LoVo (cell line): ENCODE data around the gene SPINT1.

ENCODE experiments used
- DNase-seq: peaks from one replicate; pipeline ENCODE4 v3.0.0-alpha.2; 2016; ENCODE audit warnings: low spot score

SPINT1 gene

GRCh38 chr15:40843885-40844695 is at the start of gene SPINT1:
TSS of gene SPINT1 (plus strand) at chr15:40844048. CDS start at chr15:40844555, 507 bp downstream.
- DNase-seq: peak; percentile 78

GRCh38 chr15:40796041-40796440 is 47.8 kb upstream of the SPINT1 start:
- DNase-seq: no peak

DNA sequence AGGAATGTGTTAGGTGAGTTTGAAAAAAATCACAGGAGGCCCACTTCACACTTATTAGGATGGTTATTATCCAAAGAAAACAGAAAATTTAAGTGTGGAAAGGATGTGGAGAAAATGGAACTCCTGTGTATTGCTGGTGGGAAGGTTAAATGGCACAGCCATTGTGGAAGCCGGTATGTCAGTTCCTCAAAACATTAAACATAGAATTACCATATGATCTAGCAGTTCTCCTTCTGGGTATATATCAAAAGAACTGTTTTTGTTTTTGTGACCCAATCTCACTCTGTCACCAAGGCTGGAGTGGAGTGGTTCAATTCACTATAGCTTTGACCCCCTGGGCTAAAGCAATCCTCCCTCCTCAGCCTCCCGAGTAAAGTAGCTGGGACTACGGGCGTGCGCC is 47.3 kb upstream of the SPINT1 start:
- DNase-seq: no peak

GRCh38 chr15:40799523-40799922 is 44.3 kb upstream of the SPINT1 start:
- DNase-seq: no peak

DNA sequence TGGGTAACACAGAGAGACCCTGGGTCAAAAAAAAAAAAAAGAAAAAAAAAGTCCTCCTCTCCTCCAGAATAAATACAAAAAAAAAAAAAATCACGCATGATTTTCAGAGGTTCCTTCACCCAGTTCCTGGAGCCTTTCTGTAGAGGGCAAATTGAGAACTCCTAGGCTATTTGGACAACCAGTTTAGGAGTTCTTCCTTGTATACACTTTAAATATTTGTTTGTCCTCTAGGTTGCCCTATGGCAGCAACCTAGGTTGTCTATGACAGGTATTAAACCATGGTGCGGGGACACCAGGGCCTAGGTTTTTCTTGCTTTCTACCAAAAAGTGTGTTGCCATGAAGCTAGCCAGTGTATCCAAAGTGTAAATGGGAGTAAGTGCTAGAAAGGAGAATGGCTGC is 40.8 kb upstream of the SPINT1 start:
- no peak for DNase-seq

- DNase-seq: no peak
Measured at GRCh38 chr15:40803688-40804087, 40.2 kb upstream of the SPINT1 start.

GRCh38 chr15:40806672-40807027 is 37.2 kb upstream of the SPINT1 start:
- DNase-seq: no peak

DNA sequence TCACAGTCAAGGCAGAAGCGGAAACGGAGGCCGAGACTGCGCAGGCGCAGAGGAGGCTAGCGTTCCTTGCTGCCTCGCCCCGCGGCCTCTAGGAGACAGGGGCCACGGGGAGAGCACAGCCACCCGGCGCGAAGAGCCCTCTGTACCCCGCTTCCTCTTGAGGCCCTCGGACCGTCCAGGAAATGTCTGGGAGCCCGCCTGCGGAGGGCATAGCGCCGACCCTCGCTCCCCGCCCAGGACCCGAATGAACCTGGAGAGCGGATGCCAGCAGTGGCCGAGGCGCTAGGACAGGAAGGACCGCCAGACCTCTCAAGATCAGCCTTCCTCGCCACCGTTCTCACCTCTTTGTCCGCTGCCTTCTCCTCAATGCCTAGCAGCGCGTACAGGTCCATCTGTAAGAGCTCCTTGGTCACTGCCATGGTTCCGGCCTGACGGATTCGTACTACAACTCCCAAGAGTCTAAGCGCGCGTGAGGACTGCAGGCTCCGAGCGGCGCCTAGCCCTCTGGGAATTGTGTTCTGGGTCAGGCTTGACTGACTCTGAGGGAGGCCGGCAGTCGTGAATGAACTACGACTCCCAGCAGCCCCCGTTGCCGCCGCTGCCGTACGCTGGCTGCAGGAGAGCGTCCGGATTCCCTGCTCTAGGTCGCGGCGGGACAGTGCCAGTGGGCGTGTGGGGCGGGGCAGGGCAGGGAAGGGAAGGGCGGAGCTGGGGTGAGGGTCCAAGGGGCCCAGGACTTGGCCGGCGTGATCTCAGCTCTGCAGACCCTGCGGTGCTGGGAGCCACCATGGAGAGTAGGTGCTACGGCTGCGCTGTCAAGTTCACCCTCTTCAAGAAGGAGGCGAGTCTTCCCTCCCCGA is 36.6 kb upstream of the SPINT1 start, which contains the start of the genes DNAJC17 and ZFYVE19:
Gene DNAJC17, minus strand, starts transcription at position 446 of the 860 bp plus-strand sequence. Its CDS starts 27 bp downstream, at position 419.
Gene ZFYVE19, plus strand, starts transcription at position 62 of the 860 bp plus-strand sequence. Its CDS starts 501 bp downstream, at position 563.
- DNase-seq: peak; percentile 99

DNA sequence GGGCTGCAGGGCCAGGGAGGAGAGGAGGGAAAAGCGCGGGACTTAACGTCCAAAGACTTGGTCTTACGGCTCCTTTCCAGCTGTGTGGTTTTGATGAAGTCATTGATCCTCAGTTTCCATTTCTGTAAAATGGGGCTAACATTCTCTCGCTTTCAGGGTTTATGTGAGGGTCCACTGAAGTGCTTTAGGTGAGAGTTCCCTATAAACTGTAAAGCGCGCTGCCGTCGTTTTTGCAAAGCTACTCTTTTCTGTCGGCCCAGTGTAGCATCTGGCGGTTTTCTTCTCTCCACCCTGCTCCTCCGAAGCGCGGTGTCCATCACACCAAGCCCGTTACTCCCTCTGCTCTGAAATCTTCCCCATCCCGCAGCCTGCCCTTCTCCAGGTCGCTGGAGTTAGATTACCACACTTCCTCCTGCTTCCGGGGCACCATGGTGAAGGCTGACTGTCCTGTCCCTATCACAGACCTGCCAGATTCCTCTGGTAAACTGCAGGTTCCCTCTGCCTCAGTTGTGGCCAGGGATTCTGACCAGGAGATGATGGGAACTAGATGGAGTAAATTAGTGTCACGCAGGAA is 35.9 kb upstream of the SPINT1 start:
- no peak for DNase-seq

- no peak for DNase-seq
Measured at GRCh38 chr15:40808861-40809450, 34.9 kb upstream of the SPINT1 start.

- DNase-seq: no peak
Measured at GRCh38 chr15:40812721-40813425, 31.0 kb upstream of the SPINT1 start.

GRCh38 chr15:40815042-40815698 is 28.7 kb upstream of the SPINT1 start:
- no peak for DNase-seq

DNA sequence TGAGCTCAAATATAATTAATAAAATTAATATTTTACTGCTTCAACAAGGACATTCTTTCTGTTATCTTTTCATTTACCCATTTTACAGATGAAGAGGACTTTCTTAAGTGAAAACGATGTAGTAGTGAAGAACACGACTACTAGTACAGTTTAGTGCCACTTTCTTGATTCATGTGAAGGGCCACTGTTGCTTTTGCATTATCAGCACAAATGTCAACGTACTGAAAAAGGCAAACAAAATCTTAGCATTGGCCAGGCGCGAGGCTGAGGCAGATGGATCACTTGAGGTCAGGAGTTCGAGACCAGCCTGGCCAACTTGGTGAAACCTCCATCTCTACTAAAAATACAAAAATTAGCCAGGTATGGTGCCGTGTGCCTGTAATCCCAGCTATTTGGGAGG is 24.8 kb upstream of the SPINT1 start:
- no peak for DNase-seq

GRCh38 chr15:40821195-40821594 is 22.7 kb upstream of the SPINT1 start:
- no peak for DNase-seq

GRCh38 chr15:40823572-40824343 is 20.1 kb upstream of the SPINT1 start:
- DNase-seq: no peak

DNA sequence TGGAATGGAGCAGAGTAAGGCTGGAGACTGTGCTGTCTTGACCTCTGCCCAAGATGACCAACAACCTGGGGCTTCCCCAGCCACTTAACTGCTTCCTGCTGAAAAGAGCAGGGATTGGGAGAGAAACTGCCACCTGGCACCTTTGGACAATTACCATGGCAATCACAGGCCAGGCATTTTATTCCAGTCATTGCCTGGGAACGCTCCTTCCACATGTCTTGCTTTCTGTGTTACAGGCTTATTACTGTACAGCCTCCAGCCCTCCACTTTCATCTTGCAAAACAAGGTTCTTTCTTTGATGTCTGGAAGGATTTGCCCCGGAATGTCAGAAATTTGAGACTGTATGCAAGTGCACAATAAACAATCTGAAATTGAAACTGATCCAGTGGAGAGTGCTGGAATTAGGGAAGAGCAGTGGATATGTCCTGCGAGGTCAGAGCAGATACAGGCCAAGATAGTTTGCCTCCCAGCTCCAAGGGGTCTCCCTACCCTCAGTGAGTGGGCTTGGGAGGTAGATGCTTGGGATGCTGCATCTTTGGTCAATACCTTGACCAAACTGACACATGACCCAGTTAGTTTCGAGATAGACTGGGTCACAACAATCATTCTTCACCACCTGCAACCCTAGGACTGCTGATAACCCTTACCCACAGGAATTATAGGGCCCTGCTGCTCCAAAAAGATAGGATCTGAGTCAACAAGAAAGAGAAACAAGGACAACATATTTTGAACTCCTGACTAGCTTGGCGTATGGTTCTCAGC is 18.0 kb upstream of the SPINT1 start:
- peak; percentile 46 for DNase-seq

- no peak for DNase-seq
Measured at GRCh38 chr15:40826423-40827075, 17.3 kb upstream of the SPINT1 start.

GRCh38 chr15:40828447-40829036 is 15.3 kb upstream of the SPINT1 start, which contains the start of gene PPP1R14D:
TSS of gene PPP1R14D (minus strand) at chr15:40828708. CDS start at chr15:40828641, 67 bp downstream.
- DNase-seq: no peak
